Ishikawa (cell line): ENCODE data around the gene MATN3.

ENCODE experiments used
- CEBPB ChIP-seq: IDR thresholded peaks from 2 replicates; pipeline ENCODE4 v1.6.1; 2012
- CREB1 ChIP-seq: IDR thresholded peaks from 2 replicates; pipeline ENCODE4 v1.6.1; 2012; ENCODE audit warnings: low read depth
- EGR1 ChIP-seq: IDR thresholded peaks from 2 replicates; pipeline ENCODE4 v1.6.1; 2012
- EP300 ChIP-seq: IDR thresholded peaks from 2 replicates; pipeline ENCODE4 v1.6.1; 2012; ENCODE audit warnings: borderline replicate concordance
- FOXM1 ChIP-seq: IDR thresholded peaks from 2 replicates; pipeline ENCODE4 v1.6.1; 2012; ENCODE audit warnings: low read depth, borderline replicate concordance
- MAX ChIP-seq: IDR thresholded peaks from 2 replicates; pipeline ENCODE4 v1.6.1; 2012
- NFIC ChIP-seq: IDR thresholded peaks from 2 replicates; pipeline ENCODE4 v1.6.1; 2012
- RAD21 ChIP-seq: IDR thresholded peaks from 2 replicates; pipeline ENCODE4 v1.6.1; 2012; ENCODE audit warnings: low read depth
- TAF1 ChIP-seq: IDR thresholded peaks from 2 replicates; pipeline ENCODE4 v1.6.1; 2012; ENCODE audit warnings: low read depth, mild to moderate bottlenecking
- TCF12 ChIP-seq: IDR thresholded peaks from 2 replicates; pipeline ENCODE4 v1.6.1; 2012; ENCODE audit warnings: low read depth
- TEAD4 ChIP-seq: IDR thresholded peaks from 2 replicates; pipeline ENCODE4 v1.6.1; 2012
- USF1 ChIP-seq: IDR thresholded peaks from 2 replicates; pipeline ENCODE4 v1.6.1; 2012
- YY1 ChIP-seq: IDR thresholded peaks from 2 replicates; pipeline ENCODE4 v1.6.1; 2012; ENCODE audit warnings: low read depth
- ZBTB7A ChIP-seq: IDR thresholded peaks from 2 replicates; pipeline ENCODE4 v1.6.1; 2012; ENCODE audit warnings: low read depth
- TF ChIP-seq, protein P1 (sequence below): IDR thresholded peaks from 2 replicates; pipeline ENCODE4 v1.6.1; 2012; ENCODE audit warnings: low read depth, mild to moderate bottlenecking

Gene MATN3

DNA sequence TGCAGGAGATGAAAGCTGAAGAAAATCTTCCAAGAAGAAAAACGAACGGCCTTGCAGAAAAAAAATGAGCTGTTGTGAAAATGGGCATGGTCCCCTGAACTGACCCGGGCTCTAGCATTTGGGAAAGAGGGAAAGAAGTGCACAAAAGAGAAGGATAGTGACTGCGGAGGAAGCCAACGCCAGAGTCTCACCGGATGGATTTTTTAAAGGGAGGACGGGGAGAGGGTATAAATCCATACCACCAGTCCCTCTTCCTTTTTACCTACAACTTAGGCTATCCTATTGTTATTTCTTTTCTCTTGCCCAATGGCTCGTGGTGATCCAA is 23.2 kb downstream of the MATN3 start:
- TF ChIP-seq TCF12 (no peak), TAF1 (no peak), EP300 (no peak)
- TF ChIP-seq, protein P1, sequence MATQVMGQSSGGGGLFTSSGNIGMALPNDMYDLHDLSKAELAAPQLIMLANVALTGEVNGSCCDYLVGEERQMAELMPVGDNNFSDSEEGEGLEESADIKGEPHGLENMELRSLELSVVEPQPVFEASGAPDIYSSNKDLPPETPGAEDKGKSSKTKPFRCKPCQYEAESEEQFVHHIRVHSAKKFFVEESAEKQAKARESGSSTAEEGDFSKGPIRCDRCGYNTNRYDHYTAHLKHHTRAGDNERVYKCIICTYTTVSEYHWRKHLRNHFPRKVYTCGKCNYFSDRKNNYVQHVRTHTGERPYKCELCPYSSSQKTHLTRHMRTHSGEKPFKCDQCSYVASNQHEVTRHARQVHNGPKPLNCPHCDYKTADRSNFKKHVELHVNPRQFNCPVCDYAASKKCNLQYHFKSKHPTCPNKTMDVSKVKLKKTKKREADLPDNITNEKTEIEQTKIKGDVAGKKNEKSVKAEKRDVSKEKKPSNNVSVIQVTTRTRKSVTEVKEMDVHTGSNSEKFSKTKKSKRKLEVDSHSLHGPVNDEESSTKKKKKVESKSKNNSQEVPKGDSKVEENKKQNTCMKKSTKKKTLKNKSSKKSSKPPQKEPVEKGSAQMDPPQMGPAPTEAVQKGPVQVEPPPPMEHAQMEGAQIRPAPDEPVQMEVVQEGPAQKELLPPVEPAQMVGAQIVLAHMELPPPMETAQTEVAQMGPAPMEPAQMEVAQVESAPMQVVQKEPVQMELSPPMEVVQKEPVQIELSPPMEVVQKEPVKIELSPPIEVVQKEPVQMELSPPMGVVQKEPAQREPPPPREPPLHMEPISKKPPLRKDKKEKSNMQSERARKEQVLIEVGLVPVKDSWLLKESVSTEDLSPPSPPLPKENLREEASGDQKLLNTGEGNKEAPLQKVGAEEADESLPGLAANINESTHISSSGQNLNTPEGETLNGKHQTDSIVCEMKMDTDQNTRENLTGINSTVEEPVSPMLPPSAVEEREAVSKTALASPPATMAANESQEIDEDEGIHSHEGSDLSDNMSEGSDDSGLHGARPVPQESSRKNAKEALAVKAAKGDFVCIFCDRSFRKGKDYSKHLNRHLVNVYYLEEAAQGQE: no peak

DNA sequence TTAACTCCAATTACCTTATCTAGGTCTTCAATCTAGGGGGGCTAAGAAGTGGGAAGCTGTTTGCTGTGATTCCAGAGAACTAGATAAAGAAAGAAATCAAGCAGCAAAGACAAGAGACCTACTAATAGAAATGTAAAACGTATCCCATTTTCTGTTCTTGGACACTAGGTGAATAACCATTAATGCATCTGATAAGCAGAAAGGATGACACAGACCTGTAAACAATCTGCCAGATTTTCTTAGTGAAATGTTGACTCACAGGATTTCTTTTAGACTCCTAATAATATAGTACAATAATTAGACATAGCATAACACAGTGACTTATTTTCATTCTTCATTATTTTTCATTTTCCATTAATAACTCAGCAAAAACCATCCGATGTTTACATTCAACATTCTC is 23.9 kb downstream of the MATN3 start:
- no peak for TF ChIP-seq CREB1
- TF ChIP-seq MAX: no peak
- no peak for TF ChIP-seq EGR1
- no peak for TF ChIP-seq NFIC
- no peak for TF ChIP-seq USF1
- TF ChIP-seq TCF12: no peak
- TF ChIP-seq, protein P1: no peak
- TF ChIP-seq YY1: no peak
- TF ChIP-seq FOXM1: no peak
- no peak for TF ChIP-seq TAF1
- no peak for TF ChIP-seq EP300
- no peak for TF ChIP-seq TEAD4

- TF ChIP-seq EGR1: no peak
- TF ChIP-seq TAF1: no peak
- TF ChIP-seq, protein P1: no peak
- no peak for TF ChIP-seq ZBTB7A
- no peak for TF ChIP-seq CREB1
- no peak for TF ChIP-seq EP300
- TF ChIP-seq TEAD4: no peak
- TF ChIP-seq MAX: no peak
- no peak for TF ChIP-seq YY1
- no peak for TF ChIP-seq RAD21
- TF ChIP-seq CEBPB: no peak
- TF ChIP-seq NFIC: no peak
- no peak for TF ChIP-seq FOXM1
- TF ChIP-seq USF1: no peak
Measured at GRCh38 chr2:19987936-19988335, 24.5 kb downstream of the MATN3 start.

DNA sequence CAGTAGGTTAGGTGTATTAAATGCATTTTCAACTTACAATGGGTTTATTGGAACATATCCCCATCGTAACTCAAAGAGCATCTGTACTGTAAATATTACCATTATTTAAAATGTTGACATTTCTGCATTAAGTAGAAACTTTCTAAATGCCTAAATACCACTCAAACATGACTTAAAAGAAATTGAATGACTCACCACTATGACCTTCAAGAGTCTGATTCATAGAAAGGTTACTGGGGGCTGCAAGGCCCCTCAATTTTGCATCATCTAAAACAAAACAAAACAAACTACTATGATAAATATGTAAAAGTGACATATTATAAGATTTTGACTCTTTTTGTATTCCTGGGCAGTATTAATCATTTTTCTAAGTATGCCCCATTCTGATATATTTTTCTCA is 30.2 kb downstream of the MATN3 start:
- no peak for TF ChIP-seq FOXM1
- TF ChIP-seq EP300: no peak
- TF ChIP-seq TCF12: no peak
- no peak for TF ChIP-seq ZBTB7A
- TF ChIP-seq USF1: no peak
- no peak for TF ChIP-seq TAF1
- no peak for TF ChIP-seq YY1
- no peak for TF ChIP-seq EGR1
- no peak for TF ChIP-seq TEAD4
- no peak for TF ChIP-seq MAX
- no peak for TF ChIP-seq RAD21
- TF ChIP-seq CEBPB: no peak
- TF ChIP-seq NFIC: no peak
- TF ChIP-seq, protein P1: no peak
- TF ChIP-seq CREB1: no peak
